Measurements from ENCODE around the gene PRCP. TPM values are rescaled to one million over a fixed set of nuclear protein-coding genes. Genes with fewer than 3 reads are reported as not detected.

Gene PRCP
- total RNA-seq, 1 donor from 2014 or later: 445 TPM

DNA sequence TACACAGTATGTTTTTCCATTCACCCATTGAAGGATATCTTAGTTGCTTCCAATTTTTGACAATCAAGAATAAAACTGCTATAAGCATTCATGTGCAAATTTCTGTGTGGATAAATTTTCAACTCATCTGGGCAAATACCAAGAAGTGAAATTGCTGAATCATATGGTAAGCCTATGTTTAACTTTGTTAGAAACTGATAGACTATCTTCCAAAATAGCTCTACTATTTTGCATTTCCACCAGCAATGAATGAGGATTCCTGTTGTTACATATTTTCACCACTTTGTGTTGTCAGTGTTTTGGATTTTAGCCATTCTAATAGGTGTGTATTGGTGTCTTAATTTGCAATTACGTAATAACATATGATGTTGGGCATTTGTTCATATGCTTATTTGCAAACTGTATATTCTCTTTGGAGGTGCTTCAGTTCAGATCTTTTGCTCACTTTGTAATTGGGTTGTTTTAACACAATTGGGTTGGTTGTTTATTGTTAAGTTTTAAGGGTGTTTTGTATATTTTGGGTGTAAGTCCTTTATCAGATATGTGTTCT is 117.3 kb downstream of the PRCP start:
- no peak overlapping the region for H3K27ac Mint-ChIP-seq (ENCODE audit: unreplicated experiment)
- H3K4me1 Mint-ChIP-seq (ENCODE audit: unreplicated experiment): peaks cover 2% of the 10 kb centered on the region
- no peaks in the 10 kb centered on the region for H3K36me3 Mint-ChIP-seq (ENCODE audit: low read depth, unreplicated experiment)
- H3K9me3 Mint-ChIP-seq (ENCODE audit: unreplicated experiment): no peaks in the 10 kb centered on the region
- H3K4me3 Mint-ChIP-seq (ENCODE audit: unreplicated experiment): no peak overlapping the region
- no peak for DNase-seq (ENCODE audit: low spot score)
- H3K27me3 Mint-ChIP-seq (ENCODE audit: unreplicated experiment): no peaks in the 10 kb centered on the region
- TF ChIP-seq CTCF (IDR thresholded peaks at IDR 0.05; ENCODE audit: unreplicated experiment): no peak

DNA sequence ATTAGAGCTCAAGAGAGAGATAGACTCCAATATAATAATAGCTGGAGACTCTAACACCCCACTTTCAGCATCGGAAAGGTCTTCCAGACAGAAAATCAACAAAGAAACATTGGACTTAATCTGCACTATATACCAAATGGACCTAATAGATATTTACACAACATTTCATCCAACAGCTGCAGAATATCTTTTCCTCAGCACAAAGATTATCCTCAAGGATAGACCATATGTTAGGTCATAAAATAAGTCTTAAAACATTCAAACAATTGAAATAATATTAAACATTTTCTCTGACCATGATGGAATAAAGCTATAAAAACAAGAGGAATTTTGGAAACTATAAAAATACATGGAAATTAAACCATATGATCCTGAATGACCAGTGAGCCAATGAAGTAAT is 121.5 kb downstream of the PRCP start:
- Mint-ChIP-seq H3K36me3 (ENCODE audit: low read depth, unreplicated experiment) (no peaks in the 10 kb centered on the region), H3K4me3 (ENCODE audit: unreplicated experiment) (no peak overlapping the region), H3K27ac (ENCODE audit: unreplicated experiment) (no peak overlapping the region), H3K27me3 (ENCODE audit: unreplicated experiment) (no peaks in the 10 kb centered on the region), H3K9me3 (ENCODE audit: unreplicated experiment) (no peaks in the 10 kb centered on the region), H3K4me1 (ENCODE audit: unreplicated experiment) (no peaks in the 10 kb centered on the region)
- DNase-seq (ENCODE audit: low spot score): no peak
- no peak for TF ChIP-seq CTCF (IDR thresholded peaks at IDR 0.05; ENCODE audit: unreplicated experiment)

DNA sequence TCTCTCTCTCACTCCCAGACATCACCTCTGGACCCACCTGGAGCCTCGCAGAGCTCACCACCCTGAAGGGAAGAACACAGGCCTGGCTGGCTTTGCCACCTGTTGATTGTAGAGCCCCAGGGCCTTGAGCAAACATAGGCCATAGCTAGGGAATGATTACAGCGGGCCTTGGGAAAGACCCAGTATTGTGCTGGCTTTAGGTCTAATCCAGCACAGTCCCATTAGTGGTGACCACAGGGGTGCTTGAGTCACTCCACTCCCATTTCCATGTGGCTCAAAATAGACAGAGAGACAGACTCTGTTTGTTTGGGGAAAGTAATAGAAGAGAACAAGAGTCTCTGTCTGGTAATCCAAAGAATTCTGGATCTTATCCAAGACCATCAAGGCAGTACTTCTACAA is 123.9 kb downstream of the PRCP start:
- no peaks in the 10 kb centered on the region for H3K9me3 Mint-ChIP-seq (ENCODE audit: unreplicated experiment)
- TF ChIP-seq CTCF (IDR thresholded peaks at IDR 0.05; ENCODE audit: unreplicated experiment): no peak
- H3K27ac Mint-ChIP-seq (ENCODE audit: unreplicated experiment): no peak overlapping the region
- no peak overlapping the region for H3K4me3 Mint-ChIP-seq (ENCODE audit: unreplicated experiment)
- DNase-seq (ENCODE audit: low spot score): no peak
- no peaks in the 10 kb centered on the region for H3K4me1 Mint-ChIP-seq (ENCODE audit: unreplicated experiment)
- no peaks in the 10 kb centered on the region for H3K27me3 Mint-ChIP-seq (ENCODE audit: unreplicated experiment)
- no peaks in the 10 kb centered on the region for H3K36me3 Mint-ChIP-seq (ENCODE audit: low read depth, unreplicated experiment)

GRCh38 chr11:82775736-82776346 is 124.4 kb downstream of the PRCP start:
- H3K27ac Mint-ChIP-seq (ENCODE audit: unreplicated experiment): no peak overlapping the region
- no peaks in the 10 kb centered on the region for H3K27me3 Mint-ChIP-seq (ENCODE audit: unreplicated experiment)
- H3K4me3 Mint-ChIP-seq (ENCODE audit: unreplicated experiment): no peak overlapping the region
- H3K9me3 Mint-ChIP-seq (ENCODE audit: unreplicated experiment): no peaks in the 10 kb centered on the region
- TF ChIP-seq CTCF (IDR thresholded peaks at IDR 0.05; ENCODE audit: unreplicated experiment): peak; percentile 53
- H3K36me3 Mint-ChIP-seq (ENCODE audit: low read depth, unreplicated experiment): no peaks in the 10 kb centered on the region
- DNase-seq (ENCODE audit: low spot score): peak; percentile 71
- no peaks in the 10 kb centered on the region for H3K4me1 Mint-ChIP-seq (ENCODE audit: unreplicated experiment)

GRCh38 chr11:82775218-82775617 is 125.0 kb downstream of the PRCP start:
- no peaks in the 10 kb centered on the region for H3K27me3 Mint-ChIP-seq (ENCODE audit: unreplicated experiment)
- H3K4me1 Mint-ChIP-seq (ENCODE audit: unreplicated experiment): no peaks in the 10 kb centered on the region
- no peaks in the 10 kb centered on the region for H3K36me3 Mint-ChIP-seq (ENCODE audit: low read depth, unreplicated experiment)
- no peak overlapping the region for H3K4me3 Mint-ChIP-seq (ENCODE audit: unreplicated experiment)
- no peak overlapping the region for H3K27ac Mint-ChIP-seq (ENCODE audit: unreplicated experiment)
- TF ChIP-seq CTCF (IDR thresholded peaks at IDR 0.05; ENCODE audit: unreplicated experiment): no peak
- no peak for DNase-seq (ENCODE audit: low spot score)
- no peaks in the 10 kb centered on the region for H3K9me3 Mint-ChIP-seq (ENCODE audit: unreplicated experiment)
